CD4-positive, alpha-beta T cell treated with Interleukin-6 at 100 ng/mL for 8 hours (primary cell): ENCODE results near the gene FIBIN.

ENCODE experiments used
- DNase-seq: peaks from one replicate; pipeline ENCODE4 v3.0.0-alpha.2; 2020; ENCODE audit warnings: mixed read lengths, low spot score

The FIBIN gene

GRCh38 chr11:27022659-27023251 lies 28.8 kb downstream of the FIBIN start:
- no peak for DNase-seq

GRCh38 chr11:27024865-27025264 lies 31.0 kb downstream of the FIBIN start:
- DNase-seq: no peak

GRCh38 chr11:27025312-27025955 lies 31.5 kb downstream of the FIBIN start:
- no peak for DNase-seq

GRCh38 chr11:27025957-27026733 lies 32.2 kb downstream of the FIBIN start:
- DNase-seq: no peak

- no peak for DNase-seq
Measured at GRCh38 chr11:27028561-27028965, 34.7 kb downstream of the FIBIN start.

GRCh38 chr11:27029966-27030365 lies 36.1 kb downstream of the FIBIN start:
- no peak for DNase-seq

- DNase-seq: no peak
Measured at GRCh38 chr11:27031754-27032153, 37.8 kb downstream of the FIBIN start.

- DNase-seq: no peak
Measured at GRCh38 chr11:27039873-27040272, 46.0 kb downstream of the FIBIN start.

- no peak for DNase-seq
Measured at GRCh38 chr11:27040302-27041115, 46.6 kb downstream of the FIBIN start, which contains the start of gene BBOX1. BBOX1 (plus strand) TSS chr11:27040815; CDS start chr11:27055431, 14,616 bp downstream.

GRCh38 chr11:27041141-27041899 lies 47.4 kb downstream of the FIBIN start:
- no peak for DNase-seq
